HG03066 (cell line): ENCODE data around the gene IDUA.

Source experiments
- ATAC-seq: cut with Tn5 transposase; IDR thresholded peaks from one replicate; pipeline ENCODE4 v1.9.1; 2021; ENCODE audit warnings: low read depth; ENCODE audit not compliant: unreplicated experiment

The IDUA gene

GRCh38 chr4:1027915-1028238 is 41.0 kb downstream of the IDUA start:
- no peak for ATAC-seq

- ATAC-seq, result no peak
These were observed 41.9 kb downstream of the IDUA start for GRCh38 chr4:1028574-1029220.

GRCh38 chr4:1029529-1029928 is 42.7 kb downstream of the IDUA start:
- no peak for ATAC-seq

GRCh38 chr4:1030031-1030430 is 43.2 kb downstream of the IDUA start:
- ATAC-seq, result no peak

GRCh38 chr4:1030559-1030958 is 43.7 kb downstream of the IDUA start:
- ATAC-seq, result no peak

GRCh38 chr4:1031346-1031745 is 44.5 kb downstream of the IDUA start:
- no peak for ATAC-seq

- no peak for ATAC-seq
These were observed 45.3 kb downstream of the IDUA start for GRCh38 chr4:1031956-1032795.

- no peak for ATAC-seq
These were observed 46.0 kb downstream of the IDUA start for GRCh38 chr4:1032861-1033260.

GRCh38 chr4:1033840-1034551 is 47.2 kb downstream of the IDUA start:
- no peak for ATAC-seq

GRCh38 chr4:1035510-1035909 is 48.7 kb downstream of the IDUA start:
- no peak for ATAC-seq

GRCh38 chr4:1036095-1036494 is 49.3 kb downstream of the IDUA start:
- no peak for ATAC-seq

GRCh38 chr4:1036976-1037810 is 50.3 kb downstream of the IDUA start:
- no peak for ATAC-seq

- ATAC-seq, result no peak
These were observed 52.2 kb downstream of the IDUA start for GRCh38 chr4:1038948-1039492.

GRCh38 chr4:1039493-1040343 is 52.9 kb downstream of the IDUA start:
- no peak for ATAC-seq

- ATAC-seq, result no peak
These were observed 53.7 kb downstream of the IDUA start for GRCh38 chr4:1040344-1041146.

- ATAC-seq, result no peak
These were observed 54.5 kb downstream of the IDUA start for GRCh38 chr4:1041147-1041935.

GRCh38 chr4:1041936-1042330 is 55.1 kb downstream of the IDUA start:
- no peak for ATAC-seq
